ENCODE results near the gene OPTN.
A peak's percentile ranks its signal among the peaks of the same experiment; 100 is the strongest.

DNA sequence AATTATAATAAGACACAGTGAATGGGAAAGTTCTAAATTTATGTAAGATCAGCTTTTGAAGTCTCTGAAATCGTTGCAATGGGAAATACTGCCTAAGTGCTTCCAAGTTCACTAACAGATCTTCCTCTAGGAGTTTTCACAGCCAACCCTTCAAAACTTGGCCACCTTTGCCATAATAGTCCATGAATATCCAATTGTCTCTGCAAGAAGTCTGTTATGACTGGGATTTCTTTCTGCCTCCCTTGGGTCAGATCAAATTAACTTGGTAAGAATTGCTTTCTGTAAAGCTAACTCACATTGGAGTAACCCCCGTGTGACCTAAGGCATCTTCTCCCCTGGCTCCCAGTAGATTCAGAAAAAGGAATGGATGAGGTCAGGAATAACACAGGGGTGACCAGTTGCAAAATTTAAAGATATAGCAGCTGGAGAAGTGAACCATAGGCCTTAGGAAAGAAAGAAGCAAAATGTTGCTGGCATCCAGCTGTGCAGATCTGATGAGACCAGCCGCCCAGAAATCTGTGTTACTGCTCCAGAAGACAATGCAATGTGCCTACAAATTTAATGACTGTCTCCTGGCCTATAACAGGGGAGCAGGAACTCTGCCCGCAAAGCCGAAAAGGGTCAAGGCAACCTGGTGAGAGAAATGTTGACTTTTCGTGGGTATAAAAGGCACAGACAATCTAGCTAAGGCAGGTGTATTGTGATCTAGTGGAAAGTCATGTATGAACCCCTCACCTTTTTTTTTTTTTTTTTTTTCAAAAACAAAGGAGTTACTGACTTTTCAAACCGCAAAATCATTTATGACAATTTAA, 7.5 kb upstream of the OPTN start:
- TF ChIP-seq EP300 (IDR thresholded peaks at IDR 0.05), result no peak
- TF ChIP-seq POLR2AphosphoS5 (IDR thresholded peaks at IDR 0.05), result peak in 1 of 4 donors; percentile 23
- no peak for TF ChIP-seq POLR2A (IDR thresholded peaks at IDR 0.05)
